GM13977 (cell line): Measurements from ENCODE around the gene PARP3.

ENCODE experiments used
- DNase-seq: peaks from one replicate; pipeline ENCODE4 v3.0.0; 2012; ENCODE audit warnings: low spot score
- CTCF ChIP-seq: IDR thresholded peaks from 2 replicates; pipeline ENCODE4 v1.5.1; 2012; ENCODE audit warnings: mild to moderate bottlenecking, control low read depth; ENCODE audit not compliant: insufficient read depth; ENCODE audit errors: extremely low read depth, missing control alignments
- in situ Hi-C: fragments of 300-500 bp; cut with MboI; formaldehyde crosslinking; loops from one replicate; pipeline ENCODE4 v1.12.0; 2022; ENCODE audit warnings: low sequenced_read_pairs, low pct_unique_long_range_greater_than_20kb, mixed read lengths, inconsistent platforms; ENCODE audit not compliant: unreplicated experiment

The PARP3 gene

GRCh38 chr3:51950899-51951298 is 8.7 kb downstream of the PARP3 start:
- in situ Hi-C loops, result no loop called here
- no peak for DNase-seq

GRCh38 chr3:51953445-51953844 is 11.3 kb downstream of the PARP3 start:
- in situ Hi-C loops, result no loop called here
- no peak for DNase-seq
- no peak for TF ChIP-seq CTCF

More at GRCh38 chr3:51950899-51951298, 8.7 kb downstream of the PARP3 start:
- TF ChIP-seq CTCF, result no peak

GRCh38 chr3:51954105-51954504 is 11.9 kb downstream of the PARP3 start:
- DNase-seq, result no peak
- in situ Hi-C loops, result no loop called here
- no peak for TF ChIP-seq CTCF

GRCh38 chr3:51954713-51955112 is 12.6 kb downstream of the PARP3 start:
- no peak for TF ChIP-seq CTCF
- no peak for DNase-seq
- in situ Hi-C loops, result no loop called here

GRCh38 chr3:51955175-51955892 is 13.2 kb downstream of the PARP3 start, which contains the start of gene GPR62:
Gene GPR62 (plus strand): TSS chr3:51955381. CDS start chr3:51955653, 272 bp downstream.
- no peak for DNase-seq
- no peak for TF ChIP-seq CTCF
- in situ Hi-C loops, result no loop called here

- in situ Hi-C loops, result no loop called here
- peak; percentile 26 for TF ChIP-seq CTCF
- DNase-seq, result peak; percentile 74
These were observed 14.0 kb downstream of the PARP3 start for GRCh38 chr3:51955893-51956770.
